Stromal cell of bone marrow (primary cell): Measurements from ENCODE around the gene NKAPL.
"Not testable (repeated sequence)": the region's sequence is repeated elsewhere in the genome, so short reads cannot be mapped to it uniquely, and the experiment has no call there.

Experiments used
- DNase-seq: peaks from one replicate; pipeline ENCODE4 v3.0.0-alpha.2; 2012; ENCODE audit warnings: low read depth

NKAPL gene

DNA sequence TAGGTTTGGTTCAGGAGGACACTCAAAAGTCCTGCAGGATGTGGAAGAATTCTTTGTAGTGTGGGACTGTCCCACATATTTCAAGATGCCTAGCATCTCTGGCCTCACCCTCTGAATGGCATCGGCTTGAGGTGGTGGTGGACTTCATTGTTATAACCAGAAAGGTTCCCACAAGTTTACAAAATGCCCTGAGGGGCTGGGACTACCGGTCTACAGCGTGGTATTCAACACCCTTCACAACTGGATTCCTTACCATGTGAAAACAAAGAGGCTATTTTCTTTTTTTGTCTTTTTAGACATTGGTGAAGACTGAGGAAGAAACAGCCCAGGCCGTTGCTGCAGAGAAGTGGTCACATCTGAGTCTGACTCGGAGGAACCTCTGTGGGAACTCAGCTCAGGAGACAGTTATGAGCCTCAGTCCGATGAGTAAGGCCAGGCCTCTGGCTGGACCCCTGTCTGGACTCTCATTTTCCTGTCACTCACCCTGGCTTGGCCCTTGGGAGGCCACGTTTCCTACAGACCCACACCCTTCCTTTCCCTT lies 37.5 kb downstream of the NKAPL start:
- no peak for DNase-seq

DNA sequence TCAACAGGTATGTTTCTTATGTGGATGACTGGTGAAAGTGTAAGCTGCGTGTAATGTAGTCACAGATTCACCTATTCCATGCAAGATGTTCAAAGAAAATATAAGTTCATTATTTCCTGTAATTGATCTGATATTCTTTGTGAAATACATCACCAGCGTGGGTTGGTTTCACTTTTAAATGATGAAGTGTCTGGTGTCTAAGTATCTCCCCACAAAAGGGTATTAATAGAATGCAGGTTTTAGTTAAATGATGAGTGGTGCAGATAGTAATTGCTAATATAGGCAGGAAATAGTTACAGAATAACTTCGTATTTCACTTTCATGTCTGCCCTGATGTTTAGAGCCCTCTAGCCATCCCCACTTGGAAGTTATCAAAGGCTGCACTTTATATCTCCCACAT lies 44.5 kb downstream of the NKAPL start:
- no peak for DNase-seq

DNA sequence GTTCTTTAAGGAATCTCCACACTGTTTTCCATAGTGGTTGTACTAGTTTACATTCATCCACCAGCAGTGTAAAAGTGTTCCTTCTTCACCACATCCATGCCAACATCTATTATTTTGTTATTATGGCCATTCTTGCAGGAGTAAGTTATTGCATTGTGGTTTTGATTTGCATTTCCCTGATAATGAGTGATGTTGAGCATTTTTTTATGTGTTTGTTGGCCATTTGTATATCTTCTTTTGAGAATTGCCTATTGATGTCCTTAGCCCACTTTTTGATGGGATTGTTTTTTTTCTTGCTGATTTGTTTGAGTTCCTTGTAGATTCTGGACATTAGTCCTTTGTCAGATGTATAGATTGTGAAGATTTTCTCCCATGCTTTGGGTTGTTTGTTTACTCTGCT lies 47.3 kb downstream of the NKAPL start:
- DNase-seq = not testable (repeated sequence)
